HL-60 (cell line): ENCODE data around the gene CD1D.

Experiments
- GABPA ChIP-seq: IDR thresholded peaks from 2 replicates; pipeline ENCODE4 v1.6.1; 2012; ENCODE audit warnings: low read depth
- POLR2AphosphoS5 ChIP-seq: IDR thresholded peaks from 2 replicates; pipeline ENCODE4 v1.6.1; 2012; ENCODE audit warnings: low read depth
- TF ChIP-seq, protein P1 (sequence below): IDR thresholded peaks from one replicate; pipeline ENCODE4 v1.5.1; 2011; ENCODE audit warnings: low read length, control low read depth, inconsistent platforms; ENCODE audit not compliant: insufficient read depth

DNA sequence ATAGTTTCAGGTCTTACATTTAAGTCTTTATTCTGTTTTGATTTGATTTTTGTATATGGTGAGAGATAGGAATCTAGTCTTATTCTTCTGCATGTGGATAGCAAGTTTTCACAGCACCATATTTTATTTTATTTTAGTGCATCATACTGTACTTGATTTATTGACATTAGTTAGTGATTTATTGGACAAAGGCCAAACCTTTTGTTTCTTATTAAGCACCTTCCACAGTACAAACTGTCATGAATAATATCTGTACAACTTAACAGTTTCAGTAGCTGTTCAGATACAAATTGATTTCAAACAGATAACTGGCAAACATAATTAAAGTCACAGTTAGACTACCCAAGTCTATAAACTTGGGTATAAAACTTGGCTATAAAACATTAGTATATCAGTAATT is 15.8 kb downstream of the CD1D start:
- TF ChIP-seq, protein P1, sequence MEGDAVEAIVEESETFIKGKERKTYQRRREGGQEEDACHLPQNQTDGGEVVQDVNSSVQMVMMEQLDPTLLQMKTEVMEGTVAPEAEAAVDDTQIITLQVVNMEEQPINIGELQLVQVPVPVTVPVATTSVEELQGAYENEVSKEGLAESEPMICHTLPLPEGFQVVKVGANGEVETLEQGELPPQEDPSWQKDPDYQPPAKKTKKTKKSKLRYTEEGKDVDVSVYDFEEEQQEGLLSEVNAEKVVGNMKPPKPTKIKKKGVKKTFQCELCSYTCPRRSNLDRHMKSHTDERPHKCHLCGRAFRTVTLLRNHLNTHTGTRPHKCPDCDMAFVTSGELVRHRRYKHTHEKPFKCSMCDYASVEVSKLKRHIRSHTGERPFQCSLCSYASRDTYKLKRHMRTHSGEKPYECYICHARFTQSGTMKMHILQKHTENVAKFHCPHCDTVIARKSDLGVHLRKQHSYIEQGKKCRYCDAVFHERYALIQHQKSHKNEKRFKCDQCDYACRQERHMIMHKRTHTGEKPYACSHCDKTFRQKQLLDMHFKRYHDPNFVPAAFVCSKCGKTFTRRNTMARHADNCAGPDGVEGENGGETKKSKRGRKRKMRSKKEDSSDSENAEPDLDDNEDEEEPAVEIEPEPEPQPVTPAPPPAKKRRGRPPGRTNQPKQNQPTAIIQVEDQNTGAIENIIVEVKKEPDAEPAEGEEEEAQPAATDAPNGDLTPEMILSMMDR: no peak
- no peak for TF ChIP-seq GABPA
- TF ChIP-seq POLR2AphosphoS5: no peak
